NCI-H146 (cell line): Measurements from ENCODE around the gene CLTB.
"Not testable (repeated sequence)": the region's sequence is repeated elsewhere in the genome, so short reads cannot be mapped to it uniquely, and the experiment has no call there.

ENCODE experiments used
- DNase-seq: peaks from one replicate; lab custom pipeline; 2025; lab: John Stamatoyannopoulos, UW

The CLTB gene

GRCh38 chr5:176426876-176427275 is 10.5 kb upstream of the CLTB start:
- DNase-seq: no peak

DNA sequence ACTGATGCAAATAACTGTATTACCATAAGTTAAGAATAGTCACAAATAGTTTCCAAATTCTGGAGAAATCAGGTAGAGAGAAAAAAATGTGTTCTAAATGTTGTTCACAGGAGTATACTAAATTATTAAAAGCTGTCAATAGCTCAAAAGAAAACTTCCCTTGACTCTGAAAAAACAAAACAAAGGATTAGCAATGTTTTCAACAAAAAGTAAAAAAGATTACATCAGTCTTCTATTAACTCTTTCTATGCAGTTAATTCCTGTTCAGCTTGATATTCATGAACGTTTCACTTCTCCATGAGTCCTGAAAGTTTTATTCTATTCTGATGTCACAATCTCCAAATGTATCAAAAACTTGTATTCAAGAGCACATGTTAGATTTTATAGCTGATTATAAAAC is 9.5 kb upstream of the CLTB start:
- no peak for DNase-seq

- DNase-seq: no peak
These were observed 8.8 kb upstream of the CLTB start for GRCh38 chr5:176425138-176425537.

GRCh38 chr5:176424181-176424580 is 7.8 kb upstream of the CLTB start:
- no peak for DNase-seq

DNA sequence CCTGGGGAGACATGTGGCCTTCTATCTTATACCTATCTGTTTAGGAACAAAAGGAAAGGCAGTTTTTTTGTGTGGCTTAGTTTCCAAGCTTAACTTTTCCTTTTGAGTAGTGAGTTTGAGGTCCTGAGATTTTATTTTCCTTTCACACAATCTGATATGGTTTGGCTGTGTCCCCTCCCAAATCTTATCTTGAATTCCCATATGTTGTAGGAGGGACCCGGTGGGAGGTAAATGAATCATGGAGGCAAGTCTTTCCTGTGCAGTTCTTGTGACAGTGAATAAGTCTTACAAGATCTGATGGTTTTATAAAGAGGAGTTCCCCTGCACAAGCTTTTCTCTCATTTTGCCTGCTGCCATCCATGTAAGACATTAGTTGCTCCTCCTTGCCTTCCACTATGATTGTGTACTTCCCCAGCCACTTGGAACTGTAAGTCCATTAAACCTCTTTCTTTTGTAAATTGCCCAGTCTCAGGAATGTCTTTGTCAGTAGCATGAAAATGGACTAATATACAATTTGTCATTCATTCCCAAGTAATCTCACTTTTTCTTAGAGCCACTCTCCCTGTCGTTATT is 4.7 kb upstream of the CLTB start:
- DNase-seq: no peak

DNA sequence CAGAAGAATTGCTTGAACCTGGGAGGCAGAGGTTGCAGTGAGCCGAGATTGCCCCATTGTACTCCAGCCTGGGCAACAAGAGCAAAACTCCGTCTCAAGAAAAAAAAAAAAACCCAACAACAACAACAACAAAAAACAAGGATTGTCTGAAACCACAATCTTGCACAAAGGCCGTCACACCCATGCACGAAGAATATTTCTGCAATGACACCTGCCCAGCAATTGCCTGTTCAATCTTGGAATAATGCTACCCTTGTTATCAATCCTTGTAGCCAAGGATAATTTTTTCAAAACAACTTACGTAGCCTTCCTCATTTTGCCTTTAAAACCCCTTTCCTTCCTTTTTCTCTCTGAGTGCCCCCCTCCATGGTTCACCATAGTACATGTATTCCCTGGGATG is 3.7 kb upstream of the CLTB start:
- no peak for DNase-seq

- no peak for DNase-seq
These were observed 1.9 kb upstream of the CLTB start for GRCh38 chr5:176418251-176418650.

DNA sequence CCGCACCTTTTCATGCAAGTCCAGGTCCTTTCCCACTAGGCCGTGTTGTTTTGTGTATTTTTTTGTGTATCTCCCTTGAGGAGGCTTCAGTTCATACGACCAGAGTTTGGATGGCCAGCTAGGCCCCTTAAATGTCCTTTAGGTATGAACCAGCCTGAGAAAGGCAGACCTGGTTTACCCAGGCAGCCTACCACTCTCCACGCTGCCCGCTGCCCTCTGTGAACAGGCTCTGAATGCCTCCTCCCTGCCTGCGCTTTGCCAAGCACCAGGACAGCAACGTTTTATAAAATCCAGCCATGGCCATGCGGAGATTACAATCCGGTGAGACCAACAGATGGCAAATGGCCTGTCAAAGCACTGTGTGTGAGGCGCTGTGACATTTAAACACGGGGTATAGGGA is 626 bp upstream of the CLTB start:
- no peak for DNase-seq

DNA sequence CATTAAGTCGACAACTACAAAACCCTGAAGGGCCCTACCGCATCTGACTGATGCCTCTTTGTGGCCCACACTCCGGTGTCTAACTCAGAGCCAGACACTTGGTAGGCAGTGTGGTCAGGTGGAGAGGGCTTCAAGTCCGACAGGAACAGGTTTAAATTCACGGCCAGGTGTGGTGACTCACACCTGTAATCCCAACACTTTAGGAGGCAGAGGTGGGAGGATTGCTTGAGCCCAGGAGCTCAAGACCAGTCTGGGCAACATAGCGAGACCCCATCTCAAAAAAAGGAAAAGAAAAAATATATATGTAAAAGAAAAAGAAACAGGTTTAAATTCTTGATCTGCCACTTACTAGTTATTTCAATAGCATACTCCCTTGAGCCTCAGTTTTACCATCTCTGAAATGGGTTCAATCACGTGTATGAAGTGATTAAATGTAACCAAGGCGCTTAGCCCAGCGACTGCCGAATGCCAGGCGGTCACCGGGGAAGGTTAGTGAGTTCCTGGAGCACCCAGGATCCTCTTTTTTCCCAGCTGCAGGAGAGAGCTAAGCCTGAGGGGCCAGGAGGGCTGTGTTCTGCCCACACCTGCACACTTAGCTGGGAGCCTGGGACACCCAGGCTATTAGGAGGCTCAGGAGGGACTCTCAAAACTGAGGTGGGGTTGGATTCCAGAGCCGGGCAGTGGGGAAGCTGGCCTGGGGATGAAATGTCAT is 943 bp downstream of the CLTB start:
- DNase-seq: no peak

- DNase-seq: no peak
These were observed 1.6 kb downstream of the CLTB start for GRCh38 chr5:176414704-176415103.

DNA sequence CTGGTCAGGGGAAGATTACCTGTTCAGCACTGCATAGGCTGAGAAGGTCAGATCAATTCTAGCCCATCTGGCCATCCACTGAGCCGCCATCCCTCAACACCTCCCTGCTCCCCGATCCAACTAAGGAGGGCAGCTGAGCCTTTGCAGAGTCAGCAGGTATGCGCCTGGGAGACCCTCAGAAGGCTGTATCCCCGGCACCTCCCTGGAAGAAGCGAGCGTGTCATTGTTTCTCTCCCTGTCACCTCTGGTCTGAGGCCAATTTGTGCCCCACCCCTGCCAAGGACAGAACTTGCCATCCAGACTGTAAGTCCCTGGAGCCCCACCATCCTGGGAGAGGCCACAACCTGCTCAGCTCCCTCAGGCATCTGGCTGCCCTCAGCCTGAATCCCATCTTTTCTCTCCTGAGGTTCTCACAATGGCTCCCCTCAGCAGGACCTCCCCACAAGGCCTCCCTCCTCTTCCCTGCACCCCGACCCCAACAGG is 2.6 kb downstream of the CLTB start:
- no peak for DNase-seq

DNA sequence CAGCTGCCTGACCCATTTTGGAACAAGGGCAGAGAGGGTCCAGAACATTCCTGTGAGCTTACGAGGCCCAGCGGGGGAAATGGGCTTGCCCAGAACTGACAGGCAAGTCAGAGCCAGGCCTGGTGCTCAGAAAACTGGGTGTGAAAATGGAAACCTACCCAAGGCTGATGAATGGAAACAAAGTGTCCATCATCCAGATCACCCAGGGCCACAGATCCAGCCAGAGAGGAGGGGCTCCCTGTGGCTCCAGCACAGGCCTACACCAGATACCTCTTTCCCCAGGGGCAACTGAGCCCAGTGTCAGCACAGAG is 3.1 kb downstream of the CLTB start:
- no peak for DNase-seq

DNA sequence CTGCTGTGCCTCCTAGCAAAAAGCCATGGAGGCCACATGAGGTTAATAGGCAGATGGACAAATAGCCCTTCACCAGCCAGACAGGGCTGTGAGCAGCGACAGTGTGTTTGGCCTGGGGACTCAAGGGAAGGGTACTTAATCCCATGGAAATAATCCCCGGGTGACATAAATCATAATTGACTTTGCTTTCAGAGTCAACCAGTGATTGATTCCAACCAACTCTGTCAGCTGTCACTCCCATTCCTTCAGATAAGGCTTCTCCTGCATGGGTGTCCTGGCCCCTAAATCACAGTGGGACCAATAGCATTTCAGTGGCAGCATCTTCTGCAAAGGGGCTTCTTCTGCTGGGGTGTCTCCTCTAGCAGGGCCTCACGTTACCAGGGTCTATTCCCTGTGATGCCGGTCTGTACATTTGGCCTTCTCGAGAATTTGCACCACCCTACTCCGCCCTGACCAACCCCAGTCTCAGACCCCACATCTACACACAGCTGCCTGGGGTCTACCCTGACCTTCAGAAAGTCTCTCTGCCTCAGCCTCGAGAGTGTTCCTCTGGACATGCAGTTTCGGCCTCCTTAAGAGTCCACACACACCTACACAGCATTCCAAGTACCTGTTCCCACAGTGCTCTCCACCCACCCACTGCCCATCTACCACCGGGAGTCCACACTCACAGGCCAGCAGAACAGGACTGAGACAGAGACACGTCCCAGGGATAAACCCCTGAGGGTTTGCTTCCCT is 3.7 kb downstream of the CLTB start:
- no peak for DNase-seq

GRCh38 chr5:176410486-176411180 is 5.7 kb downstream of the CLTB start:
- no peak for DNase-seq

- no peak for DNase-seq
These were observed 6.6 kb downstream of the CLTB start for GRCh38 chr5:176409765-176410164.

DNA sequence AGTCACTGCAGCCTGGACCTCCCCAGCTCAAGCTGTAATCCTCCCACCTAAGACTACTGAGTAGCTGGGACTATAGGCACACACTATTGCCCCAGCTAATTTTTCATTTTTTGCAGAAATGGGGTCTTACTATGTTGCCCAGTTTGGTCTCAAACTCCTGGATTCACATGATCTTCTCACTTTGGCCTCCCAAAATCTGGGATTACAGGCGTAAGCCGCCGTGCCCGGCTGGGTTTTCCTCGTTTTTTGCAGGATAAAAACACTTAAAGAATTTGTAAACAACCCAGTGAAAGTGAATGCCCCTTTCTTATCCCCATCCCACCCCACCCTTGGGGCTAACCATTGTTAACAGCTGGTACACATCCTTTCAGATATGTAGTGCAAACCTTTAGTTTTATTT is 7.7 kb downstream of the CLTB start:
- no peak for DNase-seq

GRCh38 chr5:176408252-176408573 is 8.1 kb downstream of the CLTB start:
- DNase-seq: not testable (repeated sequence)

DNA sequence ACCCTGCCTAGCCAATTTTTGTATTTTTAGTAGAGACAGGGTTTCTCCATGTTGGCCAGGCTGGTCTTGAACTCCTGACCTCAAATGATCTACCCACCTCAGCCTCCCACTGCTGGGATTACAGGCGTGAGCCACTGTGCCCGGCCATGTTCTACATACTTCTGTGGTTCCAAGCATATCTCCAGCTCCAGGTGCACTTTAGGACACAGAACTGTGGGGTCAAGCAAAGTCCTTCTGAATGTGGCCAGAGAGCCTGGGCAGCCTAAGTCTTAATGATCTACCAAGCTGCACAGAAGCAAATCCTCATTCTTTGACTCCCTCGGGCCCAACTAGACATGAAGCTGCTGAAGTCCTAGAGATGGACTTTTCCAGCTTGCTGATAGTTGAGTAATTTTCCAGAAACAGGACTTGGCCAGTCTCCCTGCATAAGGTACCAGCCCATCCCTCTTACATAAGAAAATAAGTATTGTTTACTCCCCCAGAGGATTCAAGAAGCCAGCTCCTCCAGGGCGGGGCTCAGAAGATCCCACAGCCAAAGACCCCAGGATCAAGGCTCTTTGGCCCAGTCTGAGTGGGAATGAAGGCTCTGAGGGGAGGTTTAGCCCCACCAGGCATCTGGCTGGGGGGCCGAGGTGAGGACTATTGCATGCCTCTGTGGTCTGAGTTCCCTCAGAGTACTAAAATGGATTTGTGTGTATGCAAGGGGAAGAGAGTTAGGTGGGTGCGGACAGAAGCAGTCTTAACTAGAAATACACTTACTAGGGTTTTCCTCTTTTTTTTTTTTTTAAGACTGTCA is 8.7 kb downstream of the CLTB start:
- no peak for DNase-seq

GRCh38 chr5:176406436-176407052 is 9.8 kb downstream of the CLTB start:
- no peak for DNase-seq

DNA sequence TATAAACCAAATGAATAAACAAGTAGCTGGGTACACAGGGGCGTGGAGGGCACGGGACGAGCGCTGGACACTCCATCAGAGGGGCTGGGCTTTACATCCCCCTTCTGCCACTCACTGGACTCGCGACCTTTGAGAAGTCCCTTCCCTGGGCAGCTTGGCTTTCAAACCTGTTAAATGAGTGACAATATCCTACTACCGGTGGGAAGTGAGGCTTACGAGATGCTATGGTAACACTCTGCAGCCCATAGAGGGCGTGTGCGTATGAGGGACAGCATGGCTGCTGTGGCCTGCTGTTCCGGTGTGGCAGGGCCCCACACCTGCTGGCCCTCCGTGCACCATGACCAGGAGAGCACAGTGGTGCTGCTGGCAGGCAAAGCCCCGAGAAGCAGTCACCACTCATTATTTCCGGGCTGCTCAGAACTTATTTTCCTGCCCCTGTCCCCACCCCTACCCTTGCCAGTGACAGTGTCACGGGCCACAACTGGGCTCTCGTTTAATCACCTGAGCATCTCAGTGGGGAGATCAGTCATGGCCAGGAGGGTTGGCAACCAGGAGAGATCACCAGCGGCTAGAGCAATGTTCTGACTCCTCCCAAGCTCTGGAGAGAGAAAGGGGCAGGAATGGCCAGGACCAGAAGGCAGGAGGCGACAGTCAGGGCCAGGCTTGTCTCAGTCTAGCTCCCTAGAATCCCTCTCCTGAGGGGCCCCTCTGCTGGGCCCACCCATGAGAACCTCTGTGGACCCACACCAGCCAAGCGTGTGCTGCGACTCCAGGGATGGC is 10.5 kb downstream of the CLTB start:
- DNase-seq: no peak
